Glutamatergic neuron (in vitro differentiated cells): ENCODE results near the gene BABAM2. TPM values are rescaled to one million over a fixed set of nuclear protein-coding genes. Genes with fewer than 3 reads are reported as not detected.

Experiments used
- DNase-seq: peaks from one replicate; pipeline ENCODE4 v3.0.0; 2022
- H3K27ac Mint-ChIP-seq: one replicate; pipeline ENCODE4 v1.8.0; 2020; ENCODE audit warnings: mild to moderate bottlenecking, mixed read lengths, inconsistent platforms; ENCODE audit not compliant: unreplicated experiment
- H3K27me3 Mint-ChIP-seq: one replicate; pipeline ENCODE4 v1.8.0; 2020; ENCODE audit warnings: mild to moderate bottlenecking, moderate library complexity, mixed read lengths, inconsistent platforms; ENCODE audit not compliant: unreplicated experiment
- H3K36me3 Mint-ChIP-seq: one replicate; pipeline ENCODE4 v1.8.0; 2020; ENCODE audit warnings: mild to moderate bottlenecking, mixed read lengths, inconsistent platforms; ENCODE audit not compliant: unreplicated experiment
- H3K4me1 Mint-ChIP-seq: one replicate; pipeline ENCODE4 v1.8.0; 2020; ENCODE audit warnings: mild to moderate bottlenecking, low read depth, mixed read lengths, inconsistent platforms; ENCODE audit not compliant: unreplicated experiment
- H3K4me3 Mint-ChIP-seq: one replicate; pipeline ENCODE4 v1.8.0; 2020; ENCODE audit warnings: mild to moderate bottlenecking, mixed read lengths, inconsistent platforms; ENCODE audit not compliant: unreplicated experiment
- H3K9me3 Mint-ChIP-seq: one replicate; pipeline ENCODE4 v1.8.0; 2020; ENCODE audit warnings: mild to moderate bottlenecking, moderate library complexity, mixed read lengths, inconsistent platforms; ENCODE audit not compliant: unreplicated experiment
- total RNA-seq: library from RNA; stranded (reverse); fragmentation: NEBNext Ultra II Directional; extraction: Animal tissue kit (Norgen Biotek cat#: 25700); gene quantifications from one replicate; pipeline ENCODE4 v1.2.1, GENCODE V29; 2021; ENCODE audit not compliant: unreplicated experiment
- TF ChIP-seq, protein P1 (sequence below): fragments of 200-600 bp; sonication (generic); IDR thresholded peaks from one replicate; pipeline ENCODE4 v1.5.0; 2021; ENCODE audit not compliant: partially characterized antibody, unreplicated experiment

Gene BABAM2
- total RNA-seq, 1 donor from 2014 or later, result 29.9 TPM

DNA sequence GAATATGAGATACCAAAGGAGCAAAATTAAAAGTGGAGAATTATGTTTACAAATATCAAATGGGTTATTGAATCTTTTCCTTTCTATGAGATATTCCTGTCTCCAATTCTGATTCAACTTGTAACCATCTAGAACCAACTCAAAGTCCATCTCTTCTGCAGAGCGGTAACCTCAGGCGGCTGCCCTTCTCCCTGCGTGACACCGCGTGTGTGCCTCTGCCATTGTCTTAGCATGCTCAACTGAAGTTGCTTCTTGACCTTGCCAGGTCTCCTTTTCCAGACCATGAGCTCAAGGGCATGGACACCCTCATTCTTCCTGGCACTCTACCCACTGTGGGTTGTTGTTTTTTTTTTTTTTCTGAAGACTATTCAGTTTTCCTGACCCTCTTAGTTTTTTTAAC, 398.1 kb downstream of the BABAM2 start:
- no peaks in the 10 kb centered on the region for H3K27me3 Mint-ChIP-seq
- H3K4me1 Mint-ChIP-seq, result no peaks in the 10 kb centered on the region
- no peak overlapping the region for H3K27ac Mint-ChIP-seq
- no peaks in the 10 kb centered on the region for H3K9me3 Mint-ChIP-seq
- DNase-seq, result no peak
- no peaks in the 10 kb centered on the region for H3K36me3 Mint-ChIP-seq
- no peak overlapping the region for H3K4me3 Mint-ChIP-seq
- TF ChIP-seq, protein P1, sequence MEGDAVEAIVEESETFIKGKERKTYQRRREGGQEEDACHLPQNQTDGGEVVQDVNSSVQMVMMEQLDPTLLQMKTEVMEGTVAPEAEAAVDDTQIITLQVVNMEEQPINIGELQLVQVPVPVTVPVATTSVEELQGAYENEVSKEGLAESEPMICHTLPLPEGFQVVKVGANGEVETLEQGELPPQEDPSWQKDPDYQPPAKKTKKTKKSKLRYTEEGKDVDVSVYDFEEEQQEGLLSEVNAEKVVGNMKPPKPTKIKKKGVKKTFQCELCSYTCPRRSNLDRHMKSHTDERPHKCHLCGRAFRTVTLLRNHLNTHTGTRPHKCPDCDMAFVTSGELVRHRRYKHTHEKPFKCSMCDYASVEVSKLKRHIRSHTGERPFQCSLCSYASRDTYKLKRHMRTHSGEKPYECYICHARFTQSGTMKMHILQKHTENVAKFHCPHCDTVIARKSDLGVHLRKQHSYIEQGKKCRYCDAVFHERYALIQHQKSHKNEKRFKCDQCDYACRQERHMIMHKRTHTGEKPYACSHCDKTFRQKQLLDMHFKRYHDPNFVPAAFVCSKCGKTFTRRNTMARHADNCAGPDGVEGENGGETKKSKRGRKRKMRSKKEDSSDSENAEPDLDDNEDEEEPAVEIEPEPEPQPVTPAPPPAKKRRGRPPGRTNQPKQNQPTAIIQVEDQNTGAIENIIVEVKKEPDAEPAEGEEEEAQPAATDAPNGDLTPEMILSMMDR, result no peak

DNA sequence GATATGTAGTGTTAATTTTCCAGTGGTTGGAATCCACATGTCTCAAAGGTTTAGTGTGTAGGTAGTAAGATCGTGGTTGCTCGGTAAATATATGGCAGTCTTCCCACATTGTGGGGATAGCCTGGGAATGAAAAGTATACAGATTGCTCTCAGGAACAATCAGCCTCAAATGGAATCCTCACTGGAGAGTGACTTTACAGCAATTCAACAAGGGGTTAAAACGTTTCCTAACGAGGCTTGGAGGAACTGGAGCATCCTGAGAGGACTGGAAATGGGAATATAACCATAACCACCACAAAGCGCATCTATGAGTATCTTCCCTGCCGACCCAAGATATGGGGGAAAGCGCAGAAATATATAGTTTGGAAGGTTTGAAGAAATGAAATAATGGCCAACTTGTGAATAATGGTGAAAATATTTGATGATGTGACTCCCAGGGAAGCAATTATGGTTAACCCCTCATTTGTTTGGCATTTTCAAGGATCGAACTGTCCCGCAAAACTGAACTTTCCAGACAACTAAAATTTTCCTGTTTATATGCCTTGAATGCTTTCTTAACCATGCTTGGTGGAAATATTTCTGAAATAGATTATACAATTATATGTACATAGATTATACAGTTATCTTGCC, 401.4 kb downstream of the BABAM2 start:
- H3K4me3 Mint-ChIP-seq, result no peak overlapping the region
- no peaks in the 10 kb centered on the region for H3K27me3 Mint-ChIP-seq
- no peaks in the 10 kb centered on the region for H3K36me3 Mint-ChIP-seq
- TF ChIP-seq, protein P1, result no peak
- DNase-seq, result no peak
- no peaks in the 10 kb centered on the region for H3K9me3 Mint-ChIP-seq
- no peaks in the 10 kb centered on the region for H3K4me1 Mint-ChIP-seq
- no peak overlapping the region for H3K27ac Mint-ChIP-seq

DNA sequence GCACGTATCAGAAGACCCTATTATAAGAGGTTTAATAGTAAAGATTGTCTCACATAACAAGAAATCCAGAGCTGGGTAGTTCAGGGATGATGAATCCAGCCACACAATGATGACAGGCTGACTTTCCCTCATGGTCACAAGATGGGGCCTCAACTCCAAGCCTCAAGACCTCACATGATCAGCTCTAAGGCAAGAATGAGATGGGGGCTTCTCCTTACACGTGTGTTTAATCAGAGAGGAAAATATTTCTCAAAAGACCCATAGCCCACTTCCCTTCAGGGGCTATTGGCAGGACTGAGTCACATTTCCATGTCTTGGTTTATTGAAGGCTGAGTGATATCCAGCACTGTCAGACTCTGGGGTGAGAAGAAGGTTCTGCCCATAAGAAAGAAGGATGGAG, 402.0 kb downstream of the BABAM2 start:
- H3K4me1 Mint-ChIP-seq, result no peaks in the 10 kb centered on the region
- no peaks in the 10 kb centered on the region for H3K27me3 Mint-ChIP-seq
- DNase-seq, result no peak
- TF ChIP-seq, protein P1, result no peak
- no peak overlapping the region for H3K4me3 Mint-ChIP-seq
- no peaks in the 10 kb centered on the region for H3K9me3 Mint-ChIP-seq
- no peaks in the 10 kb centered on the region for H3K36me3 Mint-ChIP-seq
- no peak overlapping the region for H3K27ac Mint-ChIP-seq

DNA sequence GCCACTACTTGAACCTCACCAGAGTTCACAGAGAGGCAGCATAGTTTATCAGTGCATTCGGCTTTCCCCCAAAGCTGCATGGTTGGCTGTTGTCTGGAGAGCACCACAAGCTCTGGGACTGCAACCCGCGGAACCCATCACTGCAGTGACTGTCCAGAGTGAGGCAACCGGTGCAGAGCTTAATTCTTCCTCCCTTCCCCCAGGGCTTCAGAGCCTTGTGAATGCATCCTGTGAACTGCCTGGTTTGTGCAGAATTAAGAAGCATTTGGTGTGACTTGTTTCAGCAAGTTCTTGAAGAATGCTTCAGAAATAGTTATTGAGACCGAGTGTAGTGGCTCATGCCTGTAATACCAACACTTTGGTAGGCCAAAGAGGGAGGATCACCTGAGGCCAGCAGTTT, 402.9 kb downstream of the BABAM2 start:
- Mint-ChIP-seq H3K36me3 (no peaks in the 10 kb centered on the region), H3K4me1 (no peaks in the 10 kb centered on the region), H3K9me3 (no peaks in the 10 kb centered on the region), H3K27me3 (no peaks in the 10 kb centered on the region), H3K27ac (no peak overlapping the region), H3K4me3 (no peak overlapping the region)
- no peak for DNase-seq
- TF ChIP-seq, protein P1, result no peak

DNA sequence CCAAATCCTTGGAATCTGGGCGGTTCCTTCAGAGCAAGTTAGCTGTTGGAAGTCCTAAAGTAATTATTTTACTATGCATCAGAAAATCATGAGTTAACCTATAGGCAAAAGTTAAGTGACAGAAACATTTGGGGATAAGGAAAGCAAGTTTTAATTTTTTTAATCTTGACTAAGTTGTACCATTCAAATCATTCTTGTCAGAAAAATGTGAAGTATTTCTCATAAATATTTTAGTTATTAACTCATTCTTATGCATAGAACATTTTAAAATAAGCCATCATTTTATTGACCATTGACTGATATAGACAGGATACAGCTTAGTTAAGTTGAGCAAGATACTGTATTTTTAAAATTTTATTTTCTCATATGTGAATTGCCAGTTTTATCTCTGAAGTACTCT, 403.9 kb downstream of the BABAM2 start:
- Mint-ChIP-seq H3K4me1 (no peaks in the 10 kb centered on the region), H3K9me3 (no peaks in the 10 kb centered on the region), H3K27ac (no peak overlapping the region), H3K27me3 (no peaks in the 10 kb centered on the region), H3K36me3 (no peaks in the 10 kb centered on the region), H3K4me3 (no peak overlapping the region)
- no peak for DNase-seq
- TF ChIP-seq, protein P1, result no peak
